Erythroblast (primary cell): Measurements from ENCODE around the gene ECEL1.

Source experiments
- GATA1 ChIP-seq: IDR thresholded peaks from 2 replicates; pipeline ENCODE4 v1.6.1; 2011; ENCODE audit warnings: low read depth, mild to moderate bottlenecking, control low read depth, low read length, moderate library complexity
- POLR2A ChIP-seq: IDR thresholded peaks from 2 replicates; pipeline ENCODE4 v1.6.1; 2011; ENCODE audit warnings: mild to moderate bottlenecking, low read length

DNA sequence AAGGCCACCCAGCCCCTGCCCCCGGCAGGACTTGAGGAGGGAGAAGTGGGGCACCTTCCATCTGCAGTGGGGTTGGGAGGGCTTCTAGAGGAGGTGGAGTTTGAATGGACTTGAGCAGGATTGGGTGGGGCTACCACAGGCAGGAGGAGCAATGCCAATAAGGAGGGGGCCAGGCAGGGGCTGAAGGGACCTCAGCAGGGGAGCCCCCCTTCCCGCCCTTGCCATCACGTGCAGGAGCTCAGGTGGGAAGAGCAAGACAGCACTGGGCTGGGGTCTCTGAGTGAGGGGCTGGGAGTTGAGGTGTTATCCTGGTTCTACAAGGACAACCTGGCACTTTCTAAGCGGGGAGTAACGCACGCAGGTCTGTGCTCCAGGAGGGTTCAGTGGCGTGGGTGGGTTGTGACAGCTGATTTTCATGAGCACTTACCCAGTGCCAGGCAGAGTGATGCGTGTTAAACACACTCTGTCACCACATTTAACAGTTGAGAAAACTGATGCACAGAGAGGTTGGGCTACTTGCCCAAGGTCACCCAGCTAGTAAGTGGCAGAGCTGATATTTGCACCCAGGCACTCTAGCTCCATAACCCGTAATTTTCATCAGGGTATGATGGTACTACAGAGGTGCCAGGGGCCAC is 43.1 kb upstream of the ECEL1 start:
- TF ChIP-seq POLR2A (no peak), GATA1 (no peak)
